HG03025 (cell line): ENCODE data around the gene DAB2.
"Not testable (repeated sequence)": the region's sequence is repeated elsewhere in the genome, so short reads cannot be mapped to it uniquely, and the experiment has no call there.

ENCODE experiments used
- ATAC-seq: cut with Tn5 transposase; IDR thresholded peaks from one replicate; pipeline ENCODE4 v1.9.1; 2021; ENCODE audit warnings: mild to moderate bottlenecking, moderate library complexity; ENCODE audit not compliant: unreplicated experiment, low FRiP score

DAB2 gene

DNA sequence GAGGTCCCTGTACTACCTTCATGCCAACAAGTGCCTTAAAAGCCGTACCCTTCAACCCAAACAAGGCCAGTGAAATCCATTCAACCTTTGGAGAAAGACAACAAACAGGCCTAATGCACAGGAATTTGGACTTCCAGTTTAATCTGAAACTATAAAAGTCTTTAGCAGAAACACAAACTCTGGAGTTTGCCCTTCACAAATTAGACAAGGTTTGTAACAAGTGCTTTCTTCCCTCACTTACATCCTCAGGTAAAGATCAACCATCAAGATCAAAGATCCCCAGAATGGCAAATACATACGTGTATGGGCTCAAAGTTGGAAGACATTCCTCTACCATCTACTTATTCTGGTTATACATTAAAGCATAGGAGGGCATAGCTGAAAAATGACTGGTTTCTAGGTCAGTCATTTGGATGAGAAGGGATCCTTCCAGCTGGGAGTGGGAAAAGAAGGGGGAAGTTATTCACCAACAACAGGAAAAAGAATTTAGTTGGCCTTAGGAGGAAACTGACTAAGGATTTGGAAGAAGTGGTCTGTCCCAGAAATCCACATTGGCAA lies 2.0 kb downstream of the DAB2 start:
- ATAC-seq, result no peak

DNA sequence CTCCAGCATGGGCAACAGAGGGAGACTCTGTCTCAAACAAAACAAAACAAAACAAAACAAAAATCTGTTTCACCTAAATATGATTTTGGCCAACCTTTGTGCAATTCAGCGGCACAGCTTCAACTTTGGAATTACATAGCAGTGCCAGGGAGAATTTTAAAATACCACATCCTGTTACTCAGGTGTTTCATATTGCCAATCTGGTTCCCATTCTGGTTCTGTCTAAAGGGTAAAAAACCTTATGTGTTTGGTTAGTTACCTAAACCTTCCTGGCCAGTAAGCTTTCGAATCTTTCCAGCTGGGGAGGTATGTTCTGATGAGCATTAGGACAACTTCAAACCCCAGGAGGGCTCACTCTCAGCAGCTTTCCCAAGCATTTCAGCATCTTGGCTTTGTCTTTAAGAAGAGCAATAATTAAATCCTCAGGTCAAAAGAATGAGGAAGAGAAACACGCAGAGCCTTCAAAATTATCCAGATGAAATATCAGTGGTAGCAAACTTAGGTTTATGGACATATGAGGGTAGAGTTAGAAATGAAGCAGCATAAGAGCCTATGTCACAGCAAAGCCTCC lies 2.7 kb downstream of the DAB2 start:
- ATAC-seq, result no peak

DNA sequence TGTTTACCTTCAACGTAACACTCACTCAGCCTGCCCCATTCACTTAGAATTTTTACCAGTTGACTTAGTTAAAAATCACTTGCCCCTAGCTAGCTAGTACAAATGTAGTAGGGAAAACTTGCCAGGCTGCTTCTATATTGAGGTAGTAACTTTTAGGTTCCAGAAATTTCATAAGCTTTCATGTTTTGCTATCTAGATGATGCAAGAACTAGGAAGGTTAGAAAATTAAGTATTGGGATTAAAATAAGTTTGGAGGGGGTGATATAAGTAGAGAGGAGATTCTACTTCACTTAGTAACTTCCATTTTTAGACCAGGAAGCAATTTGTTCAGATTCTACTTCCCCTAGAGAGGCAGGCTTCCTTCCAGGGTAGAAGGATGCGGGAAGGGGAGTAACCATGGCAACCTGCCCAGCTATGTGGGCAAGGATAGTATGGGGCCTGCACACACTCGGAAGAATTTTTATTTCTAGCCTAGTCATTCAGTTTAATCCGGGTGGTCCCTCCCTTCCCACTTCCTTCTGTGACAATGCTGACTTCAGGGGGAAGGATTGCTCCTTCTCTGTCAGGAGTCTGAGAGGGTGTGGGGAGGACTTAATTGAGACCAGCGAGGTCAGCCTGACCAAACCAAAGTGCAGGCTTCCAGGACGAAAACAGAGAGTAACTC lies 4.2 kb downstream of the DAB2 start:
- ATAC-seq, result no peak

DNA sequence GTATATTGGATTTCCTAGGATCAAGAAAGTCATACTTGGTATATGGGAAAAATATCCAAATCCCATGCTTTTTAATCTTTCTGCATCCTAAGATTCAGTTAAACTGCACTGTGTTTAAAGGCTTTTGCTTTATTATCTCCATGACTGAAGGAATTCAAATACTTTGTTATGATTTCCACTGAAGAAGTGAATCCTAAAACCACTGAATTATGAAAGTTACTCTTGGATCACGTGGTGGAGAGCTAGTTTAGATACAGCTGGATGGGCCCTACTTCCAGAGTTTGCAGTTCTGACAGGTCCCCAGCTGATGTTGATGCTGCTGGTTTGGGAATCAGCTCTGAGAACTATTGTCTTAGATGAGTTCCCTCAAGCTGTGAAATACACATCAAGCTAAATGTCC lies 5.0 kb downstream of the DAB2 start:
- no peak for ATAC-seq

DNA sequence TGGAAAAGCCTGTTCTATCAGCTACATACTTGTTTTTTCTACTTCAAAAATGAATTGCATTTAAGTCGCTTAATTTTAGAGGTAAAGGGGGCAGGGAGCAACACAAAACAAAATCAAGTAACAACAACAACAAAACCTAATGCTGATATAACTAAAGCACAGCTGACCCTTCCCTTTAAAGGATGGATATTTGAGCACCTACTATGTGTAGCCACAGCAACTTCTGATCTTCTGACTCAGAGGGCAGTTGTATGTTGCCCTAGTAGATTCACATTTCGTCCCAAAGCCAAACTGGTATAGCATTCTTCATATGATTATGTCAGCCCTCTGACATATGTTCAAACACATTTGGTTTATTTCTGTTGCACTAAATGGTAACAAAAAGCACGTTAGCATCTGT lies 6.8 kb downstream of the DAB2 start:
- no peak for ATAC-seq

DNA sequence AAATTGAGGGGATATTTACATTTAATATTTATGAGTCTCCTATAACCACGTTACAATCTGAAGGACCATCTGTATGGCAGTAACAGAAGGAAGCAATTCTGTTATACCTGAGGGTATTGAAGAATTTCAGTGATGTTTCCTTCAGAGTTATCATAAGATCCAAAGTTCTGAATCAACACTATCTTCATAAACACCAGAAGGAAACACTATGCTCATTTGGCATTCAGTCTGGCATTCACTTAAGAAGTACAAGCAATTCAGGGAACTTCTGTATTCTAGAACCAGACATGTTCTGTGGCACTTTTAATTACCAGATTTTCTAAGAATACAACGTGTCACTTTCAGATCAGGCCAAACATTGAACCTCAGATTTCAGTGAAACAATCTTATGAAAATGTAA lies 9.6 kb downstream of the DAB2 start:
- ATAC-seq, result no peak

DNA sequence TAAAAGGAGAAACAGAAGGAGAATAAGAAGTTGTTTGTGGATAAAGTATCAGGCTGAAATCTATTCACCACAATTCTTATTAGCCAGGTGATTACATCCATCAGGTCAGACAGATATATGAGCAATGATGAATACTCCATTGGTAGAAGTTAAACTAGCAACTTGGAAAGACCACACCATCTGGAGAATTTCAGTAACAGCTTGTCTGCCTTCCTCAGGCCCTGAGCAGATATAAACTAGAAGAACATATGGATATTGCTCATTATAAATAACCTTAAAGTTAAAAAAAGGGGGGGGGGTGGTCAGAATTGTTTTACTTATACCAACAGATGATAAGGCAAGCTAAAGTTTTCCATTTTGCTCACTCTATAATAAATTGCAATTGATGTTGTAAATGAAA lies 10.4 kb downstream of the DAB2 start:
- ATAC-seq, result no peak

DNA sequence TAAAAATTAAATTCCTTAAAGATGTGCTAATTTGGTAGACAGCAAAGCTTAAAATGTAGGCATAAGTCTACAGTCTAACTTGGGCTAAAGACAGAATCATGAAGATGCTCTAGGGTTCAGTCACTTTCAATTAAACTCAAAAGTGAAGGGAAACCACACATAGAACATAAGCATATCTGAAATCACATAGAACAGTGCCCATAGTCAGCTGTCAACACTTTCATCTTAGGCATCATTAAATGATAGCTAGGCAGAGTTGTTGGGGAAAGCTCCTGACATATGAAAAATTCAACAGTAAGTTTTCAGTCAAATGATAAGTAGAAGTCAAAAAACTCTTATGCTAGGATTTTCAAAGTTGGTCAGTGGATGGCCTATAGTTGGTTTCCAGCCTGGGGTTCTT lies 11.0 kb downstream of the DAB2 start:
- no peak for ATAC-seq

DNA sequence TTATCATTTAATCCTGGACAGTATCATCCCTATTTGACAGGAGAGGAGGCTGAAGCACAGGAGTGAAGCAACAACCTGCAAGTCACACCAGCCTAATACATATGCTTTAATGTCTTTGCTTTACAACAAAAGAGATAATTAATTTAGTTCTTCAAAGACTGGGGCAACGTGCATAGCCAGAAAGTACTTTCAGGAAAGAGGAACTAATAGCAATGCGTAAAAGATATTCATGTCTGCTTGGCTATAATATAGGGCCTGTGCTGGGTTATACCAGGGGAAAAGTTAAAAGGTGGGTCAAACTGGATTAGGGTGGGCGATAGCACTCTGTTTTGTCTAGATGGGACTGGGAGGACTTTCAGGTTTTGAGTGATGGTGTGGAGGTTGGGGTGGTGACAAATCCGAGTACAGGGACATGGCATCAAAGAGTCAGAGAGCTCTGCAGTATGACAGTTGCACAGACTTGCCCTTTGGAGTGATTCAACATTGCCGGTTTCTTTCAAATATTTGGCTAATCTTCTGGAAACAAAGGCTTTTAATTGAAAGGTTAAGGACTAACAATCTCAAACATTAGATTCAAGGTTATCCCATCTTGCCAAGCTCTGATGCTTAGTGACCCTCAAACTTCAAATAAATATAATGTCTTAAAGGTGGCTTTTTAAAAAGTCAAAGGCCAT lies 11.9 kb downstream of the DAB2 start:
- ATAC-seq, result no peak

DNA sequence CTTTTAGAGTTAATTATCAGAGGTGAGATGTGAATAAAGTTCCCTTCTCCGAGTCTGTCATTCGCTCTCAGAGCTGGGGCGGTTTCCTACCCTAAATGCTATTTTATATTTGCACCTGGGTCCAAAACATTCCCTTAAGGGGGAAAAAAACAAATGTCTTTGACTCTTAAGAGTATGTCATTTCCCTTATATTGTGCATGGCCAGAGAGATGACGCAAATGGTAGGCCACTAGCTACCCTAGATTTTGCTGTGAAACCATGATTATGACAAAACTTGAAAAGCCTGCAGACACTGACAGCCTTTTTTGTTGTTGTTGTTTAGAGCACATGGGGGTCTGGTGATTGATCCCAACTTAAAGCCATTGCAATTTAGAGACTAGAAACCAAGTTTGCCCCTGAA lies 12.8 kb downstream of the DAB2 start:
- ATAC-seq, result no peak

DNA sequence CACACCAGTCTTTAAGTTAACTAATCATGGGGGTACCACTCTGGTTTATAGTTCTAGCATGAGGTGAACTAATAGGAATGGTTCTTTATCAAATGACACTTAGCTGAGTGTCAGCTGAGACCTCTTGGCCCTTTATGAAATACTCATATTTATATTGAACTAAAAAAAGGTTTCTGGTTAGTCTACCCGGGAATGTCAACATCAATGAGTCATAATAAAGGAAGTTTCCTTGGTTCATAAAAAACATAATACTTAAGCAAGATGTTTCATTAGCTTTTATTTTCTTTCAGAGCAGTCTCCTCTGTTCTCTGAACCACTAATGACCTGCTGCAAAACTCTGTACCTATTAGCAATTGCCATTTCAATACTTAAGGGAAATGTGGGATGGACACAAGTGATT lies 13.7 kb downstream of the DAB2 start:
- no peak for ATAC-seq

DNA sequence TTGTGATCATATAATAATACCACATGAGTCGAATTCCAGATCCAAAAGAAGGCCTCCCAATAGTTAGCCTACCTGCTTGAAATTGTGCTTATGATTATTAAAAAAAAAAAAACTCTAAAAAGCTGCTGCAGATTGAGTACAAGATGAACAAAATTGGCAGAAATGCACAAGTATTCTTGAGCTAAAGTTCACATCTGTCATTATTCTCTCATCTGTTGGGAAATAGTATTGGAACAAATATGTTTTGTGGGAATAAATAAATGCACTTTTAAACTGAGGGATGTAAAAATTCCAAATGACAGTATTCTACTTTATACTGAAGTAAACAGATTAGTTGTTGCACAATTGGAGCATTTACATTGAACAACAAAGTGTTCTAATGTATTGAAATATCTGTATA lies 15.7 kb downstream of the DAB2 start:
- no peak for ATAC-seq

DNA sequence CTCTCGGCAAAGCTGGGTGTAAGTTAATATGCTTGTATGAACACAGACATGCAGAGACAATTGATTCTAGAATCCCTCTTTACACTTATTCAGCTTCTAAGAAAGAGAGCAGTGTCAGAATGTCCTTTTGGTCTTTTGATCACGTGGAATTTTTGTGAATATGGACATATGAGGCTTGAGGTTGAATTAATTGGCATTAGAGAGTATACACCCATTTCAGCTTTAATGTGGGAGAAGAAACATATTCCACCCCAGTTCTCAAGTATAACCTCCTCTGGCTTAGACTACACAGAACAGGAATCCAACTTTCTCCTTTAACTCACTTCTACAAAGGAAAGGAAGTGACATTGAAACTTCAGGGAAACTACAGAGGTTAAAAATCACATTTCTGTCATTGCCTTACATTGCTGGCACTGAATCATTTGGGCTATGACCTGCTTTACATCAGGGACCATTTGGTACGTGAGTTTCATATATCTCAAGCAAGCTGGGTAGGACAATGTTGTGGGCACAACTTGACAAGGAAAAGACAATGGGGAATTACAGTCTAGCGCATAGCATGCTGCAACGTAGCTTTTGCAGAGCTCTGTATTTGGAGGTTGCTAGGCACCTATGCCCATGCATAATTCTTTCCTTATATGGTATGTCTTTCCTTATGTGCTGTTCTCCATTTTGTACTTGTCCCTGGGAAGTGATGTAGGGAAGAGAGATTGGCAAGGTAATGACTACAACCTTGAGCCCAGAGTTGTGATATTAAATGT lies 19.5 kb downstream of the DAB2 start:
- no peak for ATAC-seq

DNA sequence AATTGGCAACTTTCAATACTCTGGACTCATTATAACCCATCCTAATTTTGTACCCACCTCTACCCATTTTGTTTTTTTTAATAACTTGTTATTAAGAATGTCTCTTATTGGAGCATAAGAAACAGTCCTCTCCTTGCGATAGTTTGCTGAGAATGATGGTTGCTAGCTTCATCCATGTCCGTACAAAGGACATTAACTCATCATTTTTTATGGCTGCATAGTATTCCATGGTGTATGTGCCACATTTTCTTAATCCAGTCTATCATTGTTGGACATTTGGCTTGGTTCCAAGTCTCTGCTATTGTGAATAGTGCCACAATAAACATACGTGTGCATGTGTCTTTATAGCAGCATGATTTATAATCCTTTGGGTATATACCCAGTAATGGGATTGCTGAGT lies 21.0 kb downstream of the DAB2 start:
- not testable (repeated sequence) for ATAC-seq

DNA sequence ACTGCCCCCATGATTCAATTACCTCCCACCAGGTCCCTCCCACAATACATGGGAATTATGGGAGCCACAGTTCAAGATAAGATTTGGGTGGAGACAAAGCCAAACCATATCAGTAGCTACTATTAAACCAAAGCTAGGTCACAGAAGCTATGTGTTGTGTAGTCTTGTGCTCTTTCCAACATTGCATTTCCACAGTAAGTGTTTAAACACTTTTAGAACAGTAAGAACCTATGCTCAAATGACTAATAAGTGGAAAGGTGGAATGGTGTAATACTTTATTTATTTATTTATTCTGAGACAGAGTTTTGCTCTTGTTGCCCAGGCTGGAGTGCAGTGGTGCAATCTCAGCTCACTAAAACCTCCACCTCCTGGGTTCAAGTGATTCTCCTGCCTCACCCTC lies 22.6 kb downstream of the DAB2 start:
- ATAC-seq, result not testable (repeated sequence)

DNA sequence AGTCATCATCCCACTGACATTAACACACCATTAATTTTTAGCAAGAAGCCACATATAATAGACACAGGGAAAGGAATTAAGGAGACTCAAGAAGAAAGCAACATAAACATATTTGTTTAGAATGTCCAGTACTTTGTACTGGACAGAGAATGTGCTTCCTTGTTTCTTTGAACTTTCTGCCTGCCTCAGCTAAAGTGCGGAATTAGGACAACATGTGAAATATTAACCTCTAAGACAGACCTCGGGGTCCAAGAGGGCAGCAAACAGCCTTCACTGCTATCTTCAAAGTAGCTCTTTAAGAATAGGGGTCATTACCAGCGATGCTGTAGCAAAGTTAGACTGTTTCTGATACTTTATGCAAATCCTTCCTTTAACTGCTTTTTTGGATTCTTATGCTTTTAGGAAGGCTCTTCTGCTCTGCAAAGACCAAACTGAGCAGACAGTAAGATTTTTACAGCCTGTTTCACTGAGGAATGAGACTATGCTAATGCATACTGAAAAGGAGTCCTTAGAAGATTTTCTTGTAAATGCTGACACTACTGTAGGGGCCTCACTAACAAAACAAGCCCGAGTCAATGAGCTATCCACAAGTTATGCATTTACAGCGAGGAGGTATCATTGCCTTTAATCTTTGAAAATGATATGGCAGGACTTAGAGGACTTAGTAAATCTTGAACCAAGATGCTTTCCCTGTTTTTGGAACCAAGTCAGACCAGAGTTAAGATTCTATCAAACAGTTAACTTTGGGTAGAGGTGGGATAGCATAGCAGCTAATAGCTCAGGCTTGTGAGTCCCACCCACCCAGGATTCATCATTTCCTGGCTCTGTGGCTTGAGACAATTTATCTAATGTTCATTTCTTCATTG lies 23.8 kb downstream of the DAB2 start:
- ATAC-seq, result no peak

DNA sequence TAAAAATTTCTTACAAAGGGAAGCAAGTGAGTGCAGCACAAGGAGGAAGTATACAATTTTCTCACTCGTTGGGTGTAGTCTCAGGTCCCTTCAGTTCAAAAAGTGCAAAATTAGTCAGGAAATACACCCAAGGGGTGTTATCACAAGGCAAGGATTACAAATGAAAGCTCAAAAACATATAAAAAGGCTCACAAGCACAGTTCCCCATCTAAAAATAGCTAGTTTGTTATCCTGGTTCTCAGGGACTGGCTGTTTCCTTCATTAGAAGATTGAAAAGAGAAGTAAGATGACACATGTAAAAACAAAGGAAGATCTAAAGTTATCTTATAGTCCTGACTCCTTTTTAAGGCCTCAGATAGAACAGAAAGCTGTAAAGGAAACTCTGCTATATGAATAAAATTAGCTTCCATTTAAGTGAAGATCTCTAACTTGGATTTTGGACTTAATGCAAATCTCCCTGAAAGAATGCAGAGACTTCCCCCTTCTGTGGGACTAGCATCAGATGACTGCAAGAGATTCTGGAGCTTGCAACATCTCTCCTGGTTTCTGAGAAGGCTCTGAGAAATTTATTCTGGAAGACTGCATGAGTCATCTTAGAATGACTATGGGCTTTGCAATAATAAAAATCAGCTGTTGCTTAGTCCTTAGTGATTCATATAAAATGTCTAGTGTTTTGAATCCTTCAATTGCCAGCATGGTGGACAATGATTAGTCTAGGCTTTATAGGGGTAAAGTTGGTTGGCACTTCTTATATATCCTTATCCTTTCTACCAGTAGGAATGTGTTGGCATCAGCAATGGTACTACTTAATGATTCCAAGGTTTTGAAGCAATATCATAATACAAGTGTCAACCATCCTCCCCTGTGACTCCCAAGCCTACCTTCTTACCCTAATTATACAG lies 25.4 kb downstream of the DAB2 start:
- no peak for ATAC-seq

DNA sequence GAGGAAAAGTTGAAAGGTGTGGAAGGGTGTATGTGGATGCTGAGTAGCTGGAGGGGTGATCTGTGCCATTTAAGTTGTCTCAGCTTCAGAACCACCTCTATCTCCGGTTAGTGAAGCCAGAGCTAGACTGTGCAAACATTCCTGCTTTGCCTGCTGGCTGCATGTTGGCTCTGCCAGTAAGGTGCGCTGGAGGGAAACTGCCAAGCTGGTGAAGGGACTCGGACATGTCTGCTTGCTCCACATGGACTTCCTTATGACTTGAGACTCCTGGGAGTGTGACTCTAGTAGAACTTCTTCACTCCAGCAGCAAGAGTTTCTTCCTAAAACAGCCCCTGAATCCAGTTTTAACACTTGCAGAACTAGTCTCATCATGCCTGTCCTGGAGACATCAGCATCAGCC lies 27.9 kb downstream of the DAB2 start:
- ATAC-seq, result no peak

DNA sequence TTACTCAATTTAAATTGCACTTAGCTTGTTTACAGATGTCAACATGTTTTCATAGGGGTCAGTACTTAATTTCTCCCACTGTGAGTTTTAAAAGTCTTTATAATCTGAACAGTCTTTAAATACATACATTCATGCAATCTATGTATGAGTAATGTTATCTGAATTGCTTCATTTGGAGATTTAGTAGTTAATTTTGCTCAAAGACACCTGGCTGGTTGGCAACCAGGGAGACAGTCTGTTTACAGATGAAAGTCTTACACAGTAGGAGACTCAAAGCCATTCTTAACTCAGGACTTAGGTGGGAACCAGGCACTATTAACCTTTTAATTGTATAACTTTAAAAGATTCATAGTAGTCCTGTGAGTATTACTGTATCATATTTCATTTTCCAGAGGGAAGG lies 29.3 kb downstream of the DAB2 start:
- no peak for ATAC-seq
